Panc1 (cell line): ENCODE measurements around the gene DYNC2LI1.

Source experiments
- TCF7L2 ChIP-seq: IDR thresholded peaks from 2 replicates; pipeline ENCODE4 v1.6.1; 2011; ENCODE audit warnings: mild to moderate bottlenecking, low read depth, low read length, inconsistent platforms
- TF ChIP-seq, protein P1 (sequence below): fragments of 450-650 bp; IDR thresholded peaks from 2 replicates; pipeline ENCODE4 v1.5.1; 2017; ENCODE audit warnings: mild to moderate bottlenecking

DNA sequence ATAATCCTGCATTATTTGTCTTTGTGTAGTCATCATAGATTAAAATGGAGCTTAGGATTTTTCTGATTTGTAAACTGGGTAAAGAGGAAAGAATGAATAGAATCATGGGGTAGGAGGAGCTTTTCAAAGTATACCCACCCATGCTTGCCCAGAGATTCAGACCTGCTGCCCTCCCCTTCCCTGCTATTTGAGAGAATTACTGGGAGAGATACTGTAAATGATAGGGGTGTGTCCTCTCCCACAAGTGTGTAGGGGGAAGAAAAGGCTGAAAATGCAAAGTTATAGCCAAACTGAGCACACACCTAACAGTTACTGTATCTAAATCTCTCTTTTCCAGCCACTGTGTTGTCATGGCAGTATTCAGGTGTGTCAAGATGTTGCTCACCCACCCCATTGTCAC, 21.5 kb upstream of the DYNC2LI1 start:
- TF ChIP-seq TCF7L2: no peak
- TF ChIP-seq, protein P1, sequence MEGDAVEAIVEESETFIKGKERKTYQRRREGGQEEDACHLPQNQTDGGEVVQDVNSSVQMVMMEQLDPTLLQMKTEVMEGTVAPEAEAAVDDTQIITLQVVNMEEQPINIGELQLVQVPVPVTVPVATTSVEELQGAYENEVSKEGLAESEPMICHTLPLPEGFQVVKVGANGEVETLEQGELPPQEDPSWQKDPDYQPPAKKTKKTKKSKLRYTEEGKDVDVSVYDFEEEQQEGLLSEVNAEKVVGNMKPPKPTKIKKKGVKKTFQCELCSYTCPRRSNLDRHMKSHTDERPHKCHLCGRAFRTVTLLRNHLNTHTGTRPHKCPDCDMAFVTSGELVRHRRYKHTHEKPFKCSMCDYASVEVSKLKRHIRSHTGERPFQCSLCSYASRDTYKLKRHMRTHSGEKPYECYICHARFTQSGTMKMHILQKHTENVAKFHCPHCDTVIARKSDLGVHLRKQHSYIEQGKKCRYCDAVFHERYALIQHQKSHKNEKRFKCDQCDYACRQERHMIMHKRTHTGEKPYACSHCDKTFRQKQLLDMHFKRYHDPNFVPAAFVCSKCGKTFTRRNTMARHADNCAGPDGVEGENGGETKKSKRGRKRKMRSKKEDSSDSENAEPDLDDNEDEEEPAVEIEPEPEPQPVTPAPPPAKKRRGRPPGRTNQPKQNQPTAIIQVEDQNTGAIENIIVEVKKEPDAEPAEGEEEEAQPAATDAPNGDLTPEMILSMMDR: no peak
